K562 (cell line): ENCODE measurements around the gene C1orf167. TPM values are rescaled to one million over a fixed set of nuclear protein-coding genes. Genes with fewer than 3 reads are reported as not detected.
A peak's percentile ranks its signal among the peaks of the same experiment; 100 is the strongest.

Source experiments
- ATAC-seq: fragments of 200-7000 bp; cut with Tn5 transposase; 3 replicates; pipeline ENCODE4 v1.9.1; 2020; ENCODE audit warnings: moderate library complexity
- BruUV-seq: library from RNA; stranded (reverse); fragments of 400-500 nt; replicated peaks from 2 replicates; lab custom pipeline; 2021; lab: Mats Ljungman, UMichigan
- CTCF ChIA-PET: fragments of 300-600 bp; formaldehyde crosslinking; extraction: SDS; loops from one replicate; lab custom pipeline; 2021; ENCODE audit warnings: low intra/inter-chr PET ratio; lab: Yijun Ruan, JAX
- POLR2A ChIA-PET: fragments of 300-600, 350-650 bp; sonication (Branson Sonifier 250); formaldehyde crosslinking; extraction: SDS; loops from one replicate; lab custom pipeline; 2021; ENCODE audit warnings: antibody characterized with exemption, inconsistent platforms; lab: Yijun Ruan, JAX
- DNase-seq, 4 experiments: peaks; one replicate each; pipeline versions ENCODE4 v3.0.0 to v3.0.0-alpha.2; 2011 to 2018; ENCODE audit warnings: low spot score in 3 of 4, mixed read lengths in 3 of 4; ENCODE audit errors: extremely low read depth in 1 of 4
- FAIRE-seq: peaks from 2 replicates; lab custom pipeline; 2011; peaks lifted over from hg19 to GRCh38; lab: Jason Lieb, UNC
- H2AFZ ChIP-seq: 2 replicates; pipeline ENCODE4 v1.6.0; 2011; ENCODE audit warnings: low read depth, low read length, control low read depth, inconsistent platforms
- H3K27ac ChIP-seq: fragments of 200-600 bp; 3 replicates; pipeline ENCODE4 v1.8.0; 2011; ENCODE audit warnings: low read depth, mild to moderate bottlenecking, control low read depth, inconsistent platforms, low read length, moderate library complexity, mixed read lengths; ENCODE audit errors: extremely low read depth
- H3K27me3 ChIP-seq, 2 experiments: fragments of 300-600 bp in 1 of 2; 2 replicates in 1 of 2; 3 replicates in 1 of 2; pipeline versions ENCODE4 v1.6.0 to v1.8.0; 2011; ENCODE audit warnings: inconsistent platforms in 2 of 2, low read length in 2 of 2, mild to moderate bottlenecking in 1 of 2, mixed read lengths in 1 of 2, moderate library complexity in 1 of 2; ENCODE audit not compliant: control insufficient read depth in 2 of 2, insufficient read depth in 2 of 2
- H3K36me3 ChIP-seq: fragments of 300-600 bp; 3 replicates; pipeline ENCODE4 v1.8.0; 2011; ENCODE audit warnings: mild to moderate bottlenecking, low read length, inconsistent platforms; ENCODE audit not compliant: control insufficient read depth, insufficient read depth
- H3K4me1 ChIP-seq, 2 experiments: fragments of 200-600 bp in 1 of 2; replicated peaks in 1 of 2; 2 replicates in 1 of 2; 3 replicates in 1 of 2; pipeline versions ENCODE4 v1.5.1 to v1.8.0; 2011; ENCODE audit warnings: inconsistent platforms in 2 of 2, low read length in 2 of 2, mild to moderate bottlenecking in 1 of 2, mixed read lengths in 1 of 2, moderate library complexity in 1 of 2; ENCODE audit not compliant: control insufficient read depth in 2 of 2, insufficient read depth in 2 of 2
- H3K4me2 ChIP-seq: 2 replicates; pipeline ENCODE4 v1.6.1; 2011; ENCODE audit warnings: low read length, control low read depth, inconsistent platforms, mixed read lengths; ENCODE audit not compliant: insufficient read depth
- H3K4me3 ChIP-seq: fragments of 200-600 bp; sonication (generic), shearing (Covaris generic); 2 replicates; pipeline ENCODE4 v1.5.1; 2016; ENCODE audit warnings: control low read depth, inconsistent platforms
- H3K79me2 ChIP-seq: fragments of 200-600 bp; 3 replicates; pipeline ENCODE4 v1.8.0; 2011; ENCODE audit warnings: low read length, inconsistent platforms; ENCODE audit not compliant: control insufficient read depth, insufficient read depth
- H3K9ac ChIP-seq, 2 experiments: 2 replicates each; pipeline versions ENCODE4 v1.6.0 to v1.6.1; 2011; ENCODE audit warnings: low read depth in 2 of 2, low read length in 2 of 2, control low read depth in 1 of 2, inconsistent platforms in 1 of 2, mild to moderate bottlenecking in 1 of 2, mixed read lengths in 1 of 2; ENCODE audit not compliant: insufficient read depth in 1 of 2
- H3K9me1 ChIP-seq: one replicate; pipeline ENCODE4 v1.6.0; 2011; ENCODE audit warnings: inconsistent platforms, mild to moderate bottlenecking, low read length, moderate library complexity; ENCODE audit not compliant: control insufficient read depth, insufficient read depth
- H3K9me3 ChIP-seq: replicated peaks from 2 replicates; pipeline ENCODE4 v1.5.1; 2011; ENCODE audit warnings: low read depth, low read length, inconsistent platforms; ENCODE audit not compliant: control insufficient read depth, insufficient read depth
- H4K20me1 ChIP-seq: replicated peaks from 2 replicates; pipeline ENCODE4 v1.6.1; 2011; ENCODE audit warnings: low read length, inconsistent platforms, mixed read lengths; ENCODE audit not compliant: control insufficient read depth, insufficient read depth
- ADNP ChIP-seq: fragments of 200-800 bp; sonication (Bioruptor generic); IDR thresholded peaks from 2 replicates; pipeline ENCODE4 v1.6.1; 2016; ENCODE audit warnings: missing genetic modification characterization, missing compliant biosample characterization
- ARID3A ChIP-seq: IDR thresholded peaks from 2 replicates; pipeline ENCODE4 v1.6.1; 2012; ENCODE audit warnings: low read depth, low read length, improper control_type of control experiment, borderline replicate concordance
- BCL6 ChIP-seq: fragments of 250-450 bp; sonication (Bioruptor Pico); IDR thresholded peaks from 2 replicates; pipeline ENCODE4 v1.4.0; 2020
- BCOR ChIP-seq: fragments of 450-650 bp; IDR thresholded peaks from 2 replicates; pipeline ENCODE4 v1.6.1; 2016
- CEBPG ChIP-seq, 3 experiments: fragments of 200-800 bp in 1 of 3; sonication (Bioruptor generic) in 1 of 3; sonication (generic) in 1 of 3; formaldehyde crosslinking in 1 of 3; IDR thresholded peaks in 2 of 3; conservative IDR thresholded peaks in 1 of 3; 2 replicates each; pipeline versions ENCODE4 v1.6.1 to v1.8.0; 2016 to 2022; ENCODE audit warnings: missing compliant biosample characterization in 2 of 3, missing genetic modification characterization in 2 of 3, mild to moderate bottlenecking in 1 of 3, missing genetic modification reagents in 1 of 3
- DPF2 ChIP-seq: fragments of 450-650 bp; IDR thresholded peaks from 2 replicates; pipeline ENCODE4 v1.6.1; 2016
- FOS ChIP-seq: IDR thresholded peaks from 3 replicates; pipeline ENCODE4 v1.6.1; 2011; ENCODE audit not compliant: insufficient read length; ENCODE audit errors: extremely low read depth
- HDAC1 ChIP-seq, 2 experiments: fragments of 450-650 bp; IDR thresholded peaks; 2 replicates each; pipeline ENCODE4 v1.6.1; 2016 to 2017; ENCODE audit warnings: inconsistent platforms in 1 of 2, mild to moderate bottlenecking in 1 of 2, moderate library complexity in 1 of 2
- HDAC2 ChIP-seq: fragments of 450-650 bp; IDR thresholded peaks from 2 replicates; pipeline ENCODE4 v1.6.1; 2016; ENCODE audit warnings: mild to moderate bottlenecking
- KDM1A ChIP-seq, 2 experiments: fragments of 450-650 bp; IDR thresholded peaks; 2 replicates each; pipeline ENCODE4 v1.6.1; 2016; ENCODE audit warnings: mild to moderate bottlenecking in 2 of 2
- LEF1 ChIP-seq: fragments of 450-650 bp; IDR thresholded peaks from 2 replicates; pipeline ENCODE4 v1.6.1; 2016; ENCODE audit warnings: mild to moderate bottlenecking
- NELFE ChIP-seq: IDR thresholded peaks from 2 replicates; pipeline ENCODE4 v1.6.1; 2011; ENCODE audit warnings: mild to moderate bottlenecking; ENCODE audit not compliant: insufficient read depth, insufficient read length
- NKRF ChIP-seq: fragments of 450-650 bp; IDR thresholded peaks from 2 replicates; pipeline ENCODE4 v1.6.1; 2016; ENCODE audit warnings: borderline replicate concordance
- POLR2G ChIP-seq: fragments of 200-400 bp; formaldehyde crosslinking; IDR thresholded peaks from 2 replicates; pipeline ENCODE4 v1.6.1; 2017; ENCODE audit warnings: low read depth, mild to moderate bottlenecking, antibody characterized with exemption, low read length, moderate library complexity
- PTBP1 ChIP-seq: fragments of 200-400 bp; formaldehyde crosslinking; IDR thresholded peaks from 2 replicates; pipeline ENCODE4 v1.6.1; 2017; ENCODE audit warnings: low read depth, low read length
- RBM17 ChIP-seq: fragments of 200-400 bp; formaldehyde crosslinking; IDR thresholded peaks from 2 replicates; pipeline ENCODE4 v1.6.1; 2017; ENCODE audit warnings: low read depth, mild to moderate bottlenecking, low read length, borderline replicate concordance
- RBM25 ChIP-seq: fragments of 200-400 bp; formaldehyde crosslinking; IDR thresholded peaks from 2 replicates; pipeline ENCODE4 v1.6.1; 2018; ENCODE audit warnings: low read length, low read depth, moderate library complexity; ENCODE audit not compliant: severe bottlenecking
- RUNX1 ChIP-seq: sonication (generic); IDR thresholded peaks from 2 replicates; pipeline ENCODE4 v1.6.1; 2016; ENCODE audit warnings: antibody characterized with exemption, low read depth
- TEAD1 ChIP-seq, 2 experiments: fragments of 450-650 bp in 1 of 2; sonication (generic) in 1 of 2; formaldehyde crosslinking; IDR thresholded peaks; 2 replicates each; pipeline versions ENCODE4 v1.4.0 to v1.8.0; 2020 to 2022; ENCODE audit warnings: mild to moderate bottlenecking in 2 of 2, missing genetic modification reagents in 1 of 2
- ZFP30 ChIP-seq: fragments of 250-450 bp; sonication (Bioruptor Pico); IDR thresholded peaks from 2 replicates; pipeline ENCODE4 v1.8.0; 2022; ENCODE audit warnings: moderate library complexity, mild to moderate bottlenecking, inconsistent platforms, borderline replicate concordance
- ZNF24 ChIP-seq: fragments of 450-650 bp; IDR thresholded peaks from 2 replicates; pipeline ENCODE4 v1.6.1; 2016
- ZNF785 ChIP-seq: fragments of 250-450 bp; sonication (Bioruptor Pico); IDR thresholded peaks from 2 replicates; pipeline ENCODE4 v1.4.0; 2020; ENCODE audit warnings: mild to moderate bottlenecking
- WGBS: fragments of 100-300 bp; shearing (Covaris generic); methylation state at CpG from one replicate; pipeline ENCODE4 v1.1.6; 2016; ENCODE audit warnings: low coverage, mixed read lengths; ENCODE audit not compliant: insufficient coverage; ENCODE audit errors: missing lambda C conversion rate; 5-methylcytosine and 5-hydroxymethylcytosine counted together
- in situ Hi-C: fragments of 300-500 bp; cut with MboI; formaldehyde crosslinking; loops from 4 replicates; pipeline ENCODE4 v1.15.0; 2018; ENCODE audit warnings: inconsistent platforms, mixed read lengths
- intact Hi-C: fragments of 100-400 bp; cut with micrococcal nuclease; formaldehyde crosslinking; loops from 2 replicates; pipeline ENCODE4 v1.14.2; 2022
- polyA plus RNA-seq, 8 experiments: library from polyadenylated mRNA; depleted of rRNA in 4 of 8; stranded (reverse) in 5 of 8; unstranded in 3 of 8; fragments of >200 nt; fragmentation: Nextera tagmentation in 2 of 8; fragmentation: Illumina TruSeq in 1 of 8; extraction: Ambion mirVana in 2 of 8; extraction: Trizol in 1 of 8; gene quantifications; 2 replicates each; pipeline versions ENCODE4 v1.2.1 to v1.2.3, GENCODE V29; 2011 to 2014; ENCODE audit warnings: inconsistent platforms in 1 of 8, missing spikeins in 1 of 8
- total RNA-seq, 7 experiments: library from RNA; depleted of rRNA in 6 of 7; stranded (reverse); fragments of >200 nt in 6 of 7; fragmentation: Illumina TruSeq in 2 of 7; extraction: Trizol in 2 of 7; gene quantifications; 2 replicates each; pipeline versions ENCODE4 v1.2.1 to v1.2.3, GENCODE V29; 2011 to 2021; ENCODE audit warnings: low replicate concordance in 1 of 7

C1orf167 gene
- total and polyA plus RNA-seq, 9 of the 15 experiments (the other 6 are each of a cell fraction or from before 2014, with no cell fraction given), result 0.22 to 0.86 (median 0.31) TPM; not detected in 2

- no peak overlapping the region for H3K4me3 ChIP-seq
- H3K9ac ChIP-seq, result no peak overlapping the region
- FAIRE-seq (no peak), DNase-seq (no peak), ATAC-seq (no peak)
- CTCF ChIA-PET, result no interaction called here
- 47% methylated on average over 9 of the region's 9 CpGs for WGBS
- H3K4me2 ChIP-seq, result no peak overlapping the region
- H3K27ac ChIP-seq, result no peak overlapping the region
- in situ Hi-C loops, result no loop called here
- H3K36me3 ChIP-seq, result no peaks in the 10 kb centered on the region
- H3K9me3 ChIP-seq, result no peaks in the 10 kb centered on the region
- no peaks in the 10 kb centered on the region for H3K27me3 ChIP-seq
- POLR2A ChIA-PET, result interaction anchor here (0.5 to 8.5 kb wide), 4 partner anchors 11 to 297 kb away, joined by 3 to 66 read pairs (median 27); no protein-coding TSS in a partner anchor
- no peaks in the 10 kb centered on the region; the same call in 1 of the 2 replicates for H4K20me1 ChIP-seq
- intact Hi-C loops, result no loop called here
- no TSS peak for BruUV-seq
- no peaks in the 10 kb centered on the region for H3K79me2 ChIP-seq
- H3K9me1 ChIP-seq, result no peaks in the 10 kb centered on the region
- peaks cover 0 to 33% of the 10 kb centered on the region in 2 experiments; a peak in 3 of 5 replicates for H3K4me1 ChIP-seq
- no peak overlapping the region for H2AFZ ChIP-seq
- TF ChIP-seq RBM17 (no peak), FOS (no peak), DPF2 (no peak), ADNP (tag) (peak; percentile 70), TEAD1 (CRISPR knock-in tag; IDR thresholded peaks at IDR 0.05) (no peak), POLR2G (no peak), CEBPG (CRISPR knock-in tag; IDR thresholded peaks at IDR 0.05) (no peak), CEBPG (tag; conservative IDR thresholded peaks at IDR 0.05 in 1 of 2, IDR thresholded peaks at IDR 0.05 in 1 of 2) (no peak), ZNF24 (no peak), KDM1A (IDR thresholded peaks at IDR 0.05) (peak; percentile 68 to 79), BCL6 (CRISPR knock-in tag) (no peak), LEF1 (no peak), NKRF (no peak), RBM25 (peak; percentile 44), HDAC1 (IDR thresholded peaks at IDR 0.05) (no peak), PTBP1 (no peak), ZNF785 (no peak), ARID3A (no peak), HDAC2 (peak; percentile 58; the same call in 1 of the 2 replicates), ZFP30 (CRISPR knock-in tag) (no peak), BCOR (peak; percentile 95), NELFE (no peak), RUNX1 (no peak)
Measured at GRCh38 chr1:11774753-11775152, 12.8 kb downstream of the C1orf167 start.
